HEK293T (cell line): Measurements from ENCODE around the gene UPP1.

Experiments used
- ARNT ChIP-seq: fragments of 450-650 bp; IDR thresholded peaks from 2 replicates; pipeline ENCODE4 v1.6.1; 2017; ENCODE audit warnings: mild to moderate bottlenecking
- BHLHE40 ChIP-seq: fragments of 450-650 bp; IDR thresholded peaks from 2 replicates; pipeline ENCODE4 v1.6.1; 2016; ENCODE audit warnings: mild to moderate bottlenecking, moderate library complexity, borderline replicate concordance
- CTBP1 ChIP-seq: fragments of 450-650 bp; IDR thresholded peaks from 2 replicates; pipeline ENCODE4 v1.6.1; 2016; ENCODE audit warnings: borderline replicate concordance
- ELF4 ChIP-seq: fragments of 450-650 bp; IDR thresholded peaks from 2 replicates; pipeline ENCODE4 v1.6.1; 2017; ENCODE audit warnings: antibody characterized with exemption
- FOXK2 ChIP-seq: fragments of 450-650 bp; IDR thresholded peaks from 2 replicates; pipeline ENCODE4 v1.6.1; 2016; ENCODE audit warnings: mild to moderate bottlenecking
- FOXM1 ChIP-seq: fragments of 450-650 bp; IDR thresholded peaks from 2 replicates; pipeline ENCODE4 v1.6.1; 2017; ENCODE audit warnings: mild to moderate bottlenecking, borderline replicate concordance
- HDGF ChIP-seq: fragments of 450-650 bp; IDR thresholded peaks from 2 replicates; pipeline ENCODE4 v1.6.1; 2017; ENCODE audit warnings: antibody characterized with exemption, borderline replicate concordance
- L3MBTL2 ChIP-seq: fragments of 450-650 bp; conservative IDR thresholded peaks from 2 replicates; pipeline ENCODE4 v1.6.1; 2016; ENCODE audit warnings: mild to moderate bottlenecking
- LEF1 ChIP-seq: fragments of 450-650 bp; IDR thresholded peaks from 2 replicates; pipeline ENCODE4 v1.6.1; 2017; ENCODE audit warnings: mild to moderate bottlenecking, borderline replicate concordance
- NFRKB ChIP-seq: fragments of 450-650 bp; IDR thresholded peaks from 2 replicates; pipeline ENCODE4 v1.6.1; 2016; ENCODE audit warnings: mild to moderate bottlenecking, moderate library complexity
- SP1 ChIP-seq: fragments of 450-650 bp; IDR thresholded peaks from 2 replicates; pipeline ENCODE4 v1.6.1; 2017
- SUZ12 ChIP-seq: fragments of 450-650 bp; IDR thresholded peaks from 2 replicates; pipeline ENCODE4 v1.6.1; 2016; ENCODE audit warnings: mild to moderate bottlenecking
- ZNF384 ChIP-seq: fragments of 450-650 bp; IDR thresholded peaks from 2 replicates; pipeline ENCODE4 v1.6.1; 2016
- TF ChIP-seq, protein P1 (sequence below): fragments of 450-650 bp; IDR thresholded peaks from 2 replicates; pipeline ENCODE4 v1.6.1; 2016

DNA sequence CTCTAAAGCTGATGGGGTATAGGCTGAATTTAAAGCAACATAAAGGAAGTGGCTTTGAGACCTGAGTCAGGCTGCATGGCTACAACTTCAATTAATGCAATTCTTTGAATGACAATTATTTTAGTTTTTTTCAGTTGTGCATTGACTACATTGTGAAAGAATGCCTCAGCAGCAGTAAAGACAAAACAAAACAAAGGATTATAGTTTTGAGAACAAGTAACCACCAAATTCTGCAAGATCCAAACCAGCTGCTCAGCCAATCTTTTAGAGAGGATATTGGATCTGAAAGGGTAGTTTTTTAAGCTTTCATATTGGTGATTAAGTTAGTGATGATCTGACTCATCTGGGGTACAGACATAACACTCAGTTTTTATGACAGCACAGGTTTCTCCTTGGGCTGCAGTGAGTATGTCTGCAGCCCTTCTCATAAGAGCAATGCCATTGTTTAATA is 41.6 kb downstream of the UPP1 start:
- TF ChIP-seq FOXM1: no peak
- TF ChIP-seq HDGF: no peak
- TF ChIP-seq LEF1: no peak
- TF ChIP-seq NFRKB: no peak
- TF ChIP-seq L3MBTL2: no peak
- TF ChIP-seq SP1: no peak
- TF ChIP-seq SUZ12: no peak
- TF ChIP-seq, protein P1, sequence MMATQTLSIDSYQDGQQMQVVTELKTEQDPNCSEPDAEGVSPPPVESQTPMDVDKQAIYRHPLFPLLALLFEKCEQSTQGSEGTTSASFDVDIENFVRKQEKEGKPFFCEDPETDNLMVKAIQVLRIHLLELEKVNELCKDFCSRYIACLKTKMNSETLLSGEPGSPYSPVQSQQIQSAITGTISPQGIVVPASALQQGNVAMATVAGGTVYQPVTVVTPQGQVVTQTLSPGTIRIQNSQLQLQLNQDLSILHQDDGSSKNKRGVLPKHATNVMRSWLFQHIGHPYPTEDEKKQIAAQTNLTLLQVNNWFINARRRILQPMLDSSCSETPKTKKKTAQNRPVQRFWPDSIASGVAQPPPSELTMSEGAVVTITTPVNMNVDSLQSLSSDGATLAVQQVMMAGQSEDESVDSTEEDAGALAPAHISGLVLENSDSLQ: no peak
- no peak for TF ChIP-seq CTBP1
- no peak for TF ChIP-seq ARNT
- TF ChIP-seq ZNF384: no peak
- TF ChIP-seq ELF4: no peak
- no peak for TF ChIP-seq FOXK2
- no peak for TF ChIP-seq BHLHE40
